ENCODE results near the gene APOL1.

GRCh38 chr22:36292823-36293530 lies 40.0 kb downstream of the APOL1 start:
- TF ChIP-seq CTCF (IDR thresholded peaks at IDR 0.05 in 2 of 3, conservative IDR thresholded peaks at IDR 0.05 in 1 of 3; ENCODE audit: control insufficient read depth in 2 of 3, extremely low read depth in 1 of 3, insufficient read depth in 1 of 3, low read depth in 3 of 3, low read length in 3 of 3) (no peak), ZNF592 (IDR thresholded peaks at IDR 0.05) (no peak), RCOR1 (conservative IDR thresholded peaks at IDR 0.05; ENCODE audit: low read depth, low read length) (no peak), PML (IDR thresholded peaks at IDR 0.05; ENCODE audit: low read length) (no peak), POLR2A (IDR thresholded peaks at IDR 0.05; ENCODE audit: low read depth, low read length) (0 out of 2 replicates have a peak, but pooled peaks have one; percentile 4), SPI1 (IDR thresholded peaks at IDR 0.05; ENCODE audit: borderline replicate concordance, insufficient read depth, low read depth, low read length) (no peak), EZH2 (IDR thresholded peaks at IDR 0.05; ENCODE audit: borderline replicate concordance, control insufficient read depth, low read depth, low read length) (no peak), RELA (IDR thresholded peaks at IDR 0.05; ENCODE audit: borderline replicate concordance, partially characterized antibody) (no peak), POLR2AphosphoS5 (IDR thresholded peaks at IDR 0.05; ENCODE audit: low read length) (no peak), ZNF687 (IDR thresholded peaks at IDR 0.05) (no peak)
